ENCODE measurements around the gene LRP5. TPM values are rescaled to one million over a fixed set of nuclear protein-coding genes. Genes with fewer than 3 reads are reported as not detected.

The LRP5 gene
- total RNA-seq, 1 experiment from 2014 or later: 28.3 TPM

GRCh38 chr11:68367252-68367651, 54.9 kb downstream of the LRP5 start:
- H3K4me3 ChIP-seq (ENCODE audit: insufficient read depth, low read depth, low read length): no peak overlapping the region
- no peaks in the 10 kb centered on the region for H3K27me3 ChIP-seq (ENCODE audit: control insufficient read depth, insufficient read depth, low read length)
- no peak for DNase-seq
- H3K36me3 ChIP-seq (replicated peaks; ENCODE audit: control insufficient read depth, insufficient read depth, low read length): no peaks in the 10 kb centered on the region; the same call in none of the 2 replicates

DNA sequence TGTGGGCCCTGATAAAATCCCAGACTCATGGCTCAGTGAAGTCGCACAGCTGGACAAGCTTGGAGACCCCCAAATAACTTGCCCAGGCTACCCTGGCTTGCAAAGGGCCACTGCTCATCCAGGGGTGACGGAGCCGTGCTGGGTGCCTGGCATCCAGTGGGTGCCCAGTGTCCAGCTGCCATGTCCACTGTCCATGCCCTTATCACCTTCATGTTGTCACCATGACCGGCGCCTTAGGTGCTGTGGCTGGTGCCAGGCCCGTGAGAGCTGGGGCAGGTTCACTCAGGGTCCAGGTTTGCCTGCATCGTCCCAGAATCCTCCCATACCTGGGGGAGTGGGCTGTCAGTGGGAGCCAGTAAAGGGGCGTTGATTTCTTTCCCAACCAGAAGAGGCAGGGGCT, 57.4 kb downstream of the LRP5 start:
- Histone ChIP-seq H3K4me3 (ENCODE audit: insufficient read depth, low read depth, low read length) (no peak overlapping the region), H3K36me3 (replicated peaks; ENCODE audit: control insufficient read depth, insufficient read depth, low read length) (no peaks in the 10 kb centered on the region; the same call in none of the 2 replicates), H3K27me3 (ENCODE audit: control insufficient read depth, insufficient read depth, low read length) (no peaks in the 10 kb centered on the region)
- no peak for DNase-seq

- no peak overlapping the region for H3K4me3 ChIP-seq (ENCODE audit: insufficient read depth, low read depth, low read length)
- no peaks in the 10 kb centered on the region for H3K27me3 ChIP-seq (ENCODE audit: control insufficient read depth, insufficient read depth, low read length)
- H3K36me3 ChIP-seq (replicated peaks; ENCODE audit: control insufficient read depth, insufficient read depth, low read length): no peaks in the 10 kb centered on the region; the same call in none of the 2 replicates
- no peak for DNase-seq
Measured at GRCh38 chr11:68370211-68371111, 58.1 kb downstream of the LRP5 start.

DNA sequence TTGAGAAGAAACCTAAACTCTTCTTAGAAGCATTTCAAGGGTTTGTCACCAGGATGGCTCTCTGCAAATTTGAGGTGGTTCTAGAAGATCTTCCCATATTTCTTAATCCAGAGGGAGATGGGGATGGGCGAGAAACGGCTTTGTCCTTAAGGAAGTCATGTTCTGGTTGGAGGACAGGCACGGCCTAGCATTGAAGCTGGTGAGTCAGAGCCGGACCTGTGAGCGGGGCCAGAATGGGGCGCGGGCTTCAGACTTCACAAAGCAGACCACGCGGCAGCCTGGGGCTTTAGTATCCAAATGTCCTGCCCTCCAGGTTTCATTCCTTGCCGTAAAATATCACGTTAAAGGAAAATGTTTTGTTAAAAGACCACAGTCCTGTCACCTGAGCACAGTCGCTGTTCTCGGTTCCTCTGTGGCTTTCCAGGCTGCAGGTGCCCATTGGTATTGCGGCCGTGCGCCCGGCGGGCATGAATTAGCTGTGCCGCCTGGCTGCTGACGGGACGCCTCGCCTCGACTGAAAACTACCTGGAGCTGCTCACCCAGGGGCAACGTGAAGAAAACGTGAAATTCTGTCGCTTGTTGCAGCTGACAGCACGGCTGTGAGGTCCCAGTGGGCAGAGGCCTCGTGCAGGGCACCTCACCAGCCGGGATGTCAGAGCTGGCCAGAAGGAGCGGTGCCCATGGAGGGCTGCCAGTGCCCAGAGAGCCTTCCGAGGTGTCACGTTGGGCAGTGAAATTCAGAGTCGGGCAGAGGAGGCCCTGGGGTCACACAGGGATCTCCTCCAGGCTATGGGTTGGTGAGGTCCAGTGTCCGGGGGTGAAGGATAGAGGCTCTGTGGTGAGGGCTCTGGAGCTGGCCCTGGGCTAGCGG, 59.0 kb downstream of the LRP5 start:
- H3K27me3 ChIP-seq (ENCODE audit: control insufficient read depth, insufficient read depth, low read length): no peaks in the 10 kb centered on the region
- no peak for DNase-seq
- H3K4me3 ChIP-seq (ENCODE audit: insufficient read depth, low read depth, low read length): no peak overlapping the region
- H3K36me3 ChIP-seq (replicated peaks; ENCODE audit: control insufficient read depth, insufficient read depth, low read length): no peaks in the 10 kb centered on the region; the same call in none of the 2 replicates

GRCh38 chr11:68372114-68372513, 59.7 kb downstream of the LRP5 start:
- Histone ChIP-seq H3K36me3 (replicated peaks; ENCODE audit: control insufficient read depth, insufficient read depth, low read length) (no peaks in the 10 kb centered on the region; the same call in none of the 2 replicates), H3K4me3 (ENCODE audit: insufficient read depth, low read depth, low read length) (no peak overlapping the region), H3K27me3 (ENCODE audit: control insufficient read depth, insufficient read depth, low read length) (no peaks in the 10 kb centered on the region)
- no peak for DNase-seq

GRCh38 chr11:68372625-68373024, 60.2 kb downstream of the LRP5 start:
- Histone ChIP-seq H3K4me3 (ENCODE audit: insufficient read depth, low read depth, low read length) (no peak overlapping the region), H3K27me3 (ENCODE audit: control insufficient read depth, insufficient read depth, low read length) (no peaks in the 10 kb centered on the region), H3K36me3 (replicated peaks; ENCODE audit: control insufficient read depth, insufficient read depth, low read length) (no peaks in the 10 kb centered on the region; the same call in 1 of the 2 replicates)
- DNase-seq: no peak

DNA sequence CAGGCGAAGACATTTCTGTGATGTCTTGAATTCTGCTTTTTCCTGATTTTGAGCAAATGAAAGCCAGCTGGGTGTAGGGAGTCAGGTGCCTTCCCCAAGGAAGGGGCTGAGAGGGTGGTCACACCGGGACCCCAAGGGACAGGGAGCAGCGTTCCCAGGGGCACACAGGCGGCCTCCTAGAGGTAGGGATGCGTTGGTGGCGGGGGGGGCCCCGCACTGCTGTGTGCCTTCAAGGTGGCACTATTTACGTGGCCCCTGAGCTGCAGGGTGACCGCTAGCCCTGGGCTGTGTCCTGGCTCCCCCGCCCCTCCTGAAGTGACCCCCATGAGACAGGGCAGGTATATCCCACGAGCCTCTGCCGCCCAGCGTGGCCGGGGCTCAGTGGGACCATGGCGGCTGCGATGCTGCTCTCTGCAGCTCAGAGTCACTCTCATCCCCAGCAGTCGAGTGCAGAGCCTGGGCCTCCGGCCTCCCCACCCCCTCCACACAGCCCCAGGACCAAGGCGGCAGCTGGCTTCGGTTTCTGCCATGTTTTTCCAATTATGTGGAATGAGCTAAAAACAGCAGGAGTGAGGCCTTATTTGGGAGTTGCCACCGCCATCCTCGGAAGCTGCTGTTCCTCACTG, 60.9 kb downstream of the LRP5 start:
- no peak for DNase-seq
- no peaks in the 10 kb centered on the region for H3K27me3 ChIP-seq (ENCODE audit: control insufficient read depth, insufficient read depth, low read length)
- no peak overlapping the region for H3K4me3 ChIP-seq (ENCODE audit: insufficient read depth, low read depth, low read length)
- H3K36me3 ChIP-seq (replicated peaks; ENCODE audit: control insufficient read depth, insufficient read depth, low read length): no peaks in the 10 kb centered on the region; the same call in 1 of the 2 replicates

DNA sequence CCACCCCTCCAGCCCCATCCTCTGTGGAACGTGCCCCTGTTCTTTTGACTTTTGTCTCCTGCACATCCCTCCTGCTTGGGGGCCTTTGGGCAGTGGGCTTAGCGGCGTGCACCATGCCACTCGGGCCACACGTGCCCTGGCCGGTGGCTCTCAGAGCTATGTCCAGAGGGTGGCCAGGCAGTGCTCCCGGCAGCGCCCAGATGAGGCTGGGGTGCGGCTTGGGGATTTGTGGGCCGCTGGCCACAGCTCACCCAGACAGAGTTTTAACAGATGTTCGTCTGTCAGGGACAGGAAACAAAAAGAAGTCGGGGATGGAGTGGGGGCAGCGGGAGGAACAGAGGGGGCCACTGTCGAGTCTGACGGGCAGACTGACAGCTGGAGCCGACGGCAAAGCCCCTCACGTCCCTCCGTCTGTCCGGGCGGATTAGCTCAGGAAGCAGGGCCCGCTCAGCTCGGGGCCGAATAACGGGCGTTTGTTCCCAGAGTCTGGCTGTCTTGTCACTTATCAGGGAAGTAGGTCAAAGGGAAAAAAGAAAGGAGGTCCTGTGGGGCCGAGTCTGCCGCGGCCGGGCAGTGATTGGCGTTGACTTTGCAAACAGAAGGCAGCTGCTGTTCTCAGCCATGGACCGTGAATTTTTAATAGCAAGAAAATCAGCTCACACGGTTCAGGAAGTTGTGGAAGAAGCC, 61.6 kb downstream of the LRP5 start:
- Histone ChIP-seq H3K27me3 (ENCODE audit: control insufficient read depth, insufficient read depth, low read length) (no peaks in the 10 kb centered on the region), H3K4me3 (ENCODE audit: insufficient read depth, low read depth, low read length) (no peak overlapping the region), H3K36me3 (replicated peaks; ENCODE audit: control insufficient read depth, insufficient read depth, low read length) (no peaks in the 10 kb centered on the region; the same call in 1 of the 2 replicates)
- no peak for DNase-seq

- H3K36me3 ChIP-seq (replicated peaks; ENCODE audit: control insufficient read depth, insufficient read depth, low read length): no peaks in the 10 kb centered on the region; the same call in 1 of the 2 replicates
- no peak for DNase-seq
- H3K4me3 ChIP-seq (ENCODE audit: insufficient read depth, low read depth, low read length): no peak overlapping the region
- H3K27me3 ChIP-seq (ENCODE audit: control insufficient read depth, insufficient read depth, low read length): no peaks in the 10 kb centered on the region
Measured at GRCh38 chr11:68374531-68374930, 62.1 kb downstream of the LRP5 start.

DNA sequence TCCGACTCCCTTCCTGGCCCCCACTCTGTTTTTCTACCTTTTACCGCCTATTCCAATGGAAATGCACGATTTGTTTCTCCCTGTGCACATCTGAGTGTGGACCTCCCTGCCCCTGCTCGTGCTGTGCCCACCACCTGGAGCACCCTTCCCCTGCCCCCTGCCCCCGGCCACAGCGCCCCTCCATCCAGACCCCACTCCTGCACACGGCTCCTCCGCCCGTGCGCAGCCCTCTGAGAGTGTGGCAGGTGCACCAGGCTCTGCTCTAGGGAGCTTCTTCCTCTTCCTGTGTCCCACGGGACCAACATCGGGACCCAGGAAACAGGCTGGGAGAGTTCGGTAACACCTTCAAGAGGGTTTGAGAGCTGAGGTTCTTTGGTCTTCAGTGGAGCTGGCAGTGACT, 62.9 kb downstream of the LRP5 start:
- H3K27me3 ChIP-seq (ENCODE audit: control insufficient read depth, insufficient read depth, low read length): no peaks in the 10 kb centered on the region
- no peaks in the 10 kb centered on the region; the same call in 1 of the 2 replicates for H3K36me3 ChIP-seq (replicated peaks; ENCODE audit: control insufficient read depth, insufficient read depth, low read length)
- DNase-seq: no peak

GRCh38 chr11:68375766-68376165, 63.4 kb downstream of the LRP5 start:
- H3K27me3 ChIP-seq (ENCODE audit: control insufficient read depth, insufficient read depth, low read length): no peaks in the 10 kb centered on the region
- no peak for DNase-seq
- H3K4me3 ChIP-seq (ENCODE audit: insufficient read depth, low read depth, low read length): no peak overlapping the region
- H3K36me3 ChIP-seq (replicated peaks; ENCODE audit: control insufficient read depth, insufficient read depth, low read length): no peaks in the 10 kb centered on the region; the same call in 1 of the 2 replicates

More for the DNA sequence above, 62.9 kb downstream of the LRP5 start:
- no peak overlapping the region for H3K4me3 ChIP-seq (ENCODE audit: insufficient read depth, low read depth, low read length)

DNA sequence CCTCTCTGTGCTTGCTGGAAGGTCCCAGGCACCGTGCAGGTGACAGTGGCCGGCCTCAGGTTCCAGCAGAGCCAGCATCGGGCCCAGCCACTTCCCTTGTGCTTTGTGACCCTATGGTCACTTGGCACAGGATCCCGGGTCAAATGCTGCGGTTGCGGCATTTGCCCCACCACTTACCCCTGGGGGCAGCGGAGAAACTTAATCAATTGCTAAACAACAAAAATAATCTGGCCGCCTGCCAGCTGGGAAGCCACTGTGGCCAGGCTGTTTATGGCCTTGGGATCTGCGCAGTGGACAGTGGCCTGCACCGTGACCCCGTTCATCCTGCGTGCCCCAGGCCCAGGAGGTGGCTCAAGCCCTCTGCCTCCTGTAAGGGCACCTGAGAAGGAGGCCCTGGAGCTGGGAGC, 65.0 kb downstream of the LRP5 start:
- H3K27me3 ChIP-seq (ENCODE audit: control insufficient read depth, insufficient read depth, low read length): no peaks in the 10 kb centered on the region

DNA sequence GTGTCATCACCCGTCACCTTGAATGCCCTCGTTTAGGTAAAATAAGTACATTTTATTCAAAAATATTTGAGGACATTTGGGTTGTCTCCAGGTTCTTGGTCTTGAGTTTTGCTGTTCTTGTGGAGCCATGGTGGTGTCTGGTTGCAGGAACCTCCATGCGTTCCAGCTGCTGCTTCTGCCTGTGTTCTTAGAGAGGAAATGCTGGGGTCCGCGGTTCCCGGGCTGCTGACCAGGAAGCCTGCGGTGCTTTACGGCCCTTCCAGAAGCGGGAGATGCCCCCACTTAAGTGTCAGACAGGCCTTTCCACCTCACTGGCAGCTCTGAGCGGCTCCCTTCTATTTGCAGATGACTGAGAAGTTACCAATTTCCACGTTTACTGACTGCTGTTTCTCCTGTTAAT, 66.8 kb downstream of the LRP5 start:
- Histone ChIP-seq H3K4me3 (ENCODE audit: insufficient read depth, low read depth, low read length) (no peak overlapping the region), H3K27me3 (ENCODE audit: control insufficient read depth, insufficient read depth, low read length) (no peaks in the 10 kb centered on the region), H3K36me3 (replicated peaks; ENCODE audit: control insufficient read depth, insufficient read depth, low read length) (no peaks in the 10 kb centered on the region)
- DNase-seq: no peak

More for the DNA sequence above, 65.0 kb downstream of the LRP5 start:
- DNase-seq: no peak
- H3K4me3 ChIP-seq (ENCODE audit: insufficient read depth, low read depth, low read length): no peak overlapping the region
- H3K36me3 ChIP-seq (replicated peaks; ENCODE audit: control insufficient read depth, insufficient read depth, low read length): no peaks in the 10 kb centered on the region

All from H7 (cell line).